ENCODE measurements around the gene DGKI. TPM values are rescaled to one million over a fixed set of nuclear protein-coding genes. Genes with fewer than 3 reads are reported as not detected.

DGKI gene
- total RNA-seq, 1 donor from 2014 or later: 0.69 TPM

- no peak overlapping the region for H3K4me3 Mint-ChIP-seq (ENCODE audit: unreplicated experiment)
- no peak for TF ChIP-seq CTCF (IDR thresholded peaks at IDR 0.05; ENCODE audit: unreplicated experiment)
- peaks cover 5% of the 10 kb centered on the region for H3K4me1 Mint-ChIP-seq (ENCODE audit: unreplicated experiment)
- DNase-seq (ENCODE audit: low spot score): no peak
- no peak overlapping the region for H3K27ac Mint-ChIP-seq (ENCODE audit: unreplicated experiment)
- H3K27me3 Mint-ChIP-seq (ENCODE audit: unreplicated experiment): peaks cover 2% of the 10 kb centered on the region
- H3K9me3 Mint-ChIP-seq (ENCODE audit: unreplicated experiment): no peaks in the 10 kb centered on the region
- no peaks in the 10 kb centered on the region for H3K36me3 Mint-ChIP-seq (ENCODE audit: low read depth, unreplicated experiment)
These were observed 228.0 kb downstream of the DGKI start for GRCh38 chr7:137618748-137619147.

GRCh38 chr7:137613006-137613525 is 233.7 kb downstream of the DGKI start:
- no peak overlapping the region for H3K27ac Mint-ChIP-seq (ENCODE audit: unreplicated experiment)
- TF ChIP-seq CTCF (IDR thresholded peaks at IDR 0.05; ENCODE audit: unreplicated experiment): no peak
- no peaks in the 10 kb centered on the region for H3K27me3 Mint-ChIP-seq (ENCODE audit: unreplicated experiment)
- no peak for DNase-seq (ENCODE audit: low spot score)
- no peaks in the 10 kb centered on the region for H3K4me1 Mint-ChIP-seq (ENCODE audit: unreplicated experiment)
- no peak overlapping the region for H3K4me3 Mint-ChIP-seq (ENCODE audit: unreplicated experiment)
- no peaks in the 10 kb centered on the region for H3K9me3 Mint-ChIP-seq (ENCODE audit: unreplicated experiment)
- H3K36me3 Mint-ChIP-seq (ENCODE audit: low read depth, unreplicated experiment): no peaks in the 10 kb centered on the region

- Mint-ChIP-seq H3K27ac (ENCODE audit: unreplicated experiment) (no peak overlapping the region), H3K36me3 (ENCODE audit: low read depth, unreplicated experiment) (no peaks in the 10 kb centered on the region), H3K27me3 (ENCODE audit: unreplicated experiment) (no peaks in the 10 kb centered on the region), H3K4me3 (ENCODE audit: unreplicated experiment) (no peak overlapping the region), H3K9me3 (ENCODE audit: unreplicated experiment) (no peaks in the 10 kb centered on the region), H3K4me1 (ENCODE audit: unreplicated experiment) (no peaks in the 10 kb centered on the region)
- no peak for DNase-seq (ENCODE audit: low spot score)
- TF ChIP-seq CTCF (IDR thresholded peaks at IDR 0.05; ENCODE audit: unreplicated experiment): no peak
These were observed 235.2 kb downstream of the DGKI start for GRCh38 chr7:137611606-137612005.

- Mint-ChIP-seq H3K4me3 (ENCODE audit: unreplicated experiment) (no peak overlapping the region), H3K9me3 (ENCODE audit: unreplicated experiment) (no peaks in the 10 kb centered on the region), H3K36me3 (ENCODE audit: low read depth, unreplicated experiment) (no peaks in the 10 kb centered on the region), H3K27me3 (ENCODE audit: unreplicated experiment) (no peaks in the 10 kb centered on the region), H3K4me1 (ENCODE audit: unreplicated experiment) (no peaks in the 10 kb centered on the region), H3K27ac (ENCODE audit: unreplicated experiment) (no peak overlapping the region)
- no peak for TF ChIP-seq CTCF (IDR thresholded peaks at IDR 0.05; ENCODE audit: unreplicated experiment)
- no peak for DNase-seq (ENCODE audit: low spot score)
These were observed 237.3 kb downstream of the DGKI start for GRCh38 chr7:137609500-137609899.

GRCh38 chr7:137606061-137606674 is 240.6 kb downstream of the DGKI start:
- no peaks in the 10 kb centered on the region for H3K27me3 Mint-ChIP-seq (ENCODE audit: unreplicated experiment)
- peak; percentile 84 for TF ChIP-seq CTCF (IDR thresholded peaks at IDR 0.05; ENCODE audit: unreplicated experiment)
- no peaks in the 10 kb centered on the region for H3K36me3 Mint-ChIP-seq (ENCODE audit: low read depth, unreplicated experiment)
- H3K27ac Mint-ChIP-seq (ENCODE audit: unreplicated experiment): no peak overlapping the region
- no peaks in the 10 kb centered on the region for H3K4me1 Mint-ChIP-seq (ENCODE audit: unreplicated experiment)
- no peak for DNase-seq (ENCODE audit: low spot score)
- H3K9me3 Mint-ChIP-seq (ENCODE audit: unreplicated experiment): no peaks in the 10 kb centered on the region
- no peak overlapping the region for H3K4me3 Mint-ChIP-seq (ENCODE audit: unreplicated experiment)

Measured in endothelial cell (in vitro differentiated cells).